ENCODE measurements around the gene PRND.
"Not testable (repeated sequence)": the region's sequence is repeated elsewhere in the genome, so short reads cannot be mapped to it uniquely, and the experiment has no call there.

PRND gene

DNA sequence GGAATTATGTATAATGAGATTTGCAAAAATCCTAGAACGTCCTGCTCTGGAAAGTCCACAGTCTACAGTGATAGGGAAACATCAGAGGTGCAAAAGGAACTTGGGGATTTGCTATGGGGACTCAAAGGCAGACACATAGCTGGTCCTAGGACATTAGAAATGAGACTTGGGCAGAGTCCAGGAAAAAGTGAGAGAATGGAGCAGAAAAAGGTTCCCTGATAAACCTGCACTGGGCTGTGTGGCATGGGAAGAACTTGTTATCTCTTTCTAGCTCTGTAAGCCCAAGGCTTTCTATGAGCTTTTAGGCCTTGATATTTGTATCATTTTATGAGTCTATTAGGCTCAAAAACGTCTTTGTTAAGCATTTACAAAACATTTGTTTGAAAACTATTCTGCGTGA, 15.2 kb downstream of the PRND start:
- no peak overlapping the region for H3K4me3 ChIP-seq (ENCODE audit: low read length)
- TF ChIP-seq ZNF274 (IDR thresholded peaks at IDR 0.05; ENCODE audit: low read depth, low read length), result no peak

DNA sequence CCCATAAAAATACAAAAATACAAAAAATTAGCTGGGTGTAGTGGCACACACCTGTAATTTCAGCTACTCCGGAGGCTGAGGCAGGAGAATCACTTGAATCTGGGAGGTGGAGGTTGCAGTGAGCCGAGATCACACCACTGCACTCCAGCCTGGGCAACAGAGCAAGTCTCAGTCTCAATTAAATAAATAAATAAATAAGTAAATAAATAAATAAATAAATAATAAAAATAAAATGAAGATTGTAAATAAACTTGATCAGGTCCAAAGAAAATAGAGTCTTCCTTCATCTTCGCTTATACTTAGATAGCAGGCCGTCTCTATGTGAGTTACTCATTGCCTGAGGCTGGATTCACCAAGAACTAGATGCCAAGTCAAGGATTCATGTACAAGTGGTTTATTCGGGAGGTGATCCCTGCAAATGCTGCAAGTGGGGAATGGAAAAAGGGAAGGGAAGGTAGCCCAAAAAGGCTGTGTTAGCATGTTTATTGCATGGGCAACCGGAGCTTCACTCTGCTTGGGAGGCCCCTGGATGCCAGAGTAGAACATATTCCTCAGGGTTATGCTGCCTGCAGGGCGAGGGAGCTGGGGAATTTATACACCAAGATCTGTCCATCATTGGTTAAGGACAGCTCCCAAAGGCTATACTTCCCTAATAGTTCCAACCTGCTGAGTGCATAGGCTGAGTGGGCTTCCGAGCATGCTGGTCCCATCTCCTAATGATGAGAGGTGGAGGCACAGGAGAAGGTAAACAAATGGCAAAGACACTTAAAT, 16.3 kb downstream of the PRND start:
- H3K4me3 ChIP-seq (ENCODE audit: low read length), result no peak overlapping the region
- TF ChIP-seq ZNF274 (IDR thresholded peaks at IDR 0.05; ENCODE audit: low read depth, low read length), result no peak

DNA sequence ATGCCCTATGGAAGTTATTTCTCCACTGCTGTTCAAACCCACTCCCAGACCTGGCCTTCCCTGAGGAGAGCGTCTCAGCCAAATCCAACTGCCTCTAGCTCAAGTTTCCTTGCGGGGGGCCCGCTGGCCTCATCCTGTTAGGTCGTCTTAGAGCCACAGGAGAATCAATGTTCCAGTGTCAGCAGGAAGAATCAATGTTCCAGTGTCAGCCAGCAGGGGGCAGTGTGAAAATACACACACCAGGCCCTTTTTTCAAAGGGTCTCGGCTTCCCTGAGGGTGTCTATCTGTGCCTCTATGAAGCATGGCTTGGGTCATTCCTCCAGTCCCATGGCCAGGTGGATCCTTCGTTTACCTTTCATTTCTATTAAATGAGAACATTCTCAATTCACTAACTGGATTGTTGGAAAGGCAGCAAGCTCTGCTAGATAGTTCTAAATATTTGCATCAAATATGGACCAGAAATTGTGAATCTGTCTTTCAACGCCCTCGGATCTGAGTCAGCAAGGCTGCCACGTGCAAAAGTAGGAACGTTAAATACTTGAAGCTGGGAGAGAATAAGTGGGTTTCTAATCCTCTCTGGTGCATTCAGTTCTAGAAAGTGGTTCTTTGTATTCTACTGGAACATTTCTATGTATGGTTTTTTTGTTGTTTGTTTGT, 19.2 kb downstream of the PRND start:
- TF ChIP-seq ZNF274 (IDR thresholded peaks at IDR 0.05; ENCODE audit: low read depth, low read length), result no peak
- no peak overlapping the region for H3K4me3 ChIP-seq (ENCODE audit: low read length)

DNA sequence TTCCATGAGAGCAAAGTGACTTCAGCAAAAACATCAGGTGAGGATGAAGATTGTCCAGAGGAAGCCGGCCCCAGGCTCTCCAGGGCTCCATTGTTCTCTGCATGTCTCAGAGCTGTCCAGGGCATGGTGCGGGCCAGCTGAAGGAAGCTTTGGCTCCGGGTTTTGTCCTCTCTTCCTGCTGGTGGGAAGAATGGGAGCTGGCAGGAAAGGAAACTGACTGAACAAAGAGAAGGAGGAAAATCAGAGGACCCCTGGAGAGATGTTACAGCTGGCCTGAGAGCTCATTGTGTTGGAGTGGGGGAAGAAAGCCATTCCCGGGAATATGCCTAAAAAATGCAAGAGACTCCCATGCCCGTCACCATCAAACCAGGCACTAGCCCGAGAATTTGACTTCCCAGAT, 27.1 kb downstream of the PRND start:
- H3K4me3 ChIP-seq (ENCODE audit: low read length), result no peak overlapping the region
- no peak for TF ChIP-seq ZNF274 (IDR thresholded peaks at IDR 0.05; ENCODE audit: low read depth, low read length)

DNA sequence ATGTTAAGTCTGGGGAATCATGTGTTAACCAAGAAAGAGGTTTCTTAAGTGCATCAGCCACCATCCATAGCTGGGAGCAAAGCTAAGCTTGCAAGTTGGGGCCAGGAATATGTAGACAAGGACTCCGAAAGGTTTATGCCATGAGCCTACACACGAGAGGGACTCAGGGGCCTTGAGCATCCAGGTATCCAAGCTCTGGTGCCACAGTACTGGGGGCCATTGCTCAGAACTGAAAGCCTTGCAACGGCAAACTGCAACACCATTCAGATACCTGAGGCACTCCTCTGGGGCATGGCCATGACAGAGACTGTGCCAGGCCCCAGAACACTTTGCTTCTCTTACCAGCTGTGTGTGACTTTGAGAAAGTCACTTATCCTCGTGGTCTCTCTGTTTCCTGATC, 27.6 kb downstream of the PRND start:
- no peak for TF ChIP-seq ZNF274 (IDR thresholded peaks at IDR 0.05; ENCODE audit: low read depth, low read length)
- H3K4me3 ChIP-seq (ENCODE audit: low read length), result no peak overlapping the region

DNA sequence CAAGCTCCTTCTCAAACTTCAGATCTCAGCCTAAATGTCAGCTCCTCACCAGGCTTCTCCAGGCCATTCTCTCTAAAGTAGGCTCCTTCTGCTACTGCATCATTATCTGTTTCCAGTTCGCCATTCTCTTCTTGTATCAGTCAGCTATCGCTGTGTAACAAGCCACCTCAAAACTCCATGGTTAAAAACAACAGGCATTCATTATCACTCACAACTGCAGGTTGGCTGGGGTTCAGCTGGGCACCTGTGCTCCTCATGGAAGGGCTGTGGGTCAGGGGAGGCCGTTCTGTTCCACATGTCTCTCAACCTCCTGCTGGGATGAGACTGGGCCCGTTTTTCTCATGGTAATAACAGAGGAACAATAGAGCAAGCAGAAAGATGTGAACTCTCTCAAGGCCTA, 28.7 kb downstream of the PRND start:
- H3K4me3 ChIP-seq (ENCODE audit: low read length), result no peak overlapping the region
- TF ChIP-seq ZNF274 (IDR thresholded peaks at IDR 0.05; ENCODE audit: low read depth, low read length), result no peak

DNA sequence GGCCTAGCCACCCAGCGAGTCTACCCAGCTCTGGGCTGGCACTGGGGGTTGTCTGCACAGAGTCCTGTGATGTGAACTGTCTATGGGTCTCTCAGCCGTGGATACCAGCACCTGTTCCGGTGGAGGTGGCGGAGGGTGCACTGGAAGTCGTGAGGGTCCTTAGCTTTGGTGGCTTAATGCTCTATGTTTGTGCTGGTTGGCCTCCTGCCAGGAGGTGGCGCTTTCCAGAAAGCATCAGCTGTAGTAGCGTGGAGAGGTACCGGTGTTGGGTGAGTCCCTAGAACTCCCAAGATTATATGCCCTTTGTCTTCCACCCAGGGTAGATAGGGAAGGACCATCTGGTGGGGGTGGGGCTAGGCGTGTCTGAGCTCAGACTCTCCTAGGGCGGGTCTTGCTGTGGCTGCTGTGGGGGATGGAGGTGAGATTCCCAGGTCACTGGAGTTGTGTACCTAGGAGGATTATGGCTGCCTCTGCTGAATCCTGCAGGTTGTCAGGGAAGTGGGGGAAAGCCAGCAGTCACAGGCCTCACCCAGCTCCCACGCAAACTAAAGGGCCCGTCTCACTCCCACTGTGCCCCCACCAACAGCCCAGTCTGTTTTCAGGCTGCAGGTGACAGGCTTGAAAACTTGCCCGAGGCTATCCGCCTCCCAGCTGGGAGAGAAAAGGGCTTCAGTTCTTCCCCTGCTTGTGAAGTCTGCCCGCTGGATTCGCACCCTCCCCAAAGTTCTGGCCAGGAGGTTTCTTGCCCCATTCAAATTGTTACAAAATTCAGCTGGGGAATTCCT, 37.6 kb downstream of the PRND start:
- not testable (repeated sequence) for H3K4me3 ChIP-seq (ENCODE audit: low read length)

DNA sequence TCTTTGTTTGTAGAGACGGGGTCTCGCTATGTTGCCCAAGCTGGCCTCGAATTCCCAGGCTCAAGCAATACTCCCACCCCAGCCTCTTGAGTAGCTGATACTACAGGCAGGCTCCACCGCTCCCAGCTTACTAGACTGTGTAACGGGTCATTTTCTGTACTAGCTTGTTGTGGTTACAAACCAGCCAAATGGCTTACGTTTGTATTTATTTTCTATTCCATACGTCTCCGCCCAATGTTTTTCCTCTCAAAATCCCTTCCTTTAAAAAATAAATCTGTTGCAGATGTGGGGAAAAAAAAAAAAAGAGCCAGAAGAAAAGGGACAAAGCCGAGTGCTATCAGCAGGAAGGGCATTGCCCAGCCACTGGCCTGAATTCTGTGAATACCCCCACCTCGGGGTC, 41.6 kb downstream of the PRND start:
- no peak overlapping the region for H3K4me3 ChIP-seq (ENCODE audit: low read length)
- TF ChIP-seq ZNF274 (IDR thresholded peaks at IDR 0.05; ENCODE audit: low read depth, low read length), result no peak

DNA sequence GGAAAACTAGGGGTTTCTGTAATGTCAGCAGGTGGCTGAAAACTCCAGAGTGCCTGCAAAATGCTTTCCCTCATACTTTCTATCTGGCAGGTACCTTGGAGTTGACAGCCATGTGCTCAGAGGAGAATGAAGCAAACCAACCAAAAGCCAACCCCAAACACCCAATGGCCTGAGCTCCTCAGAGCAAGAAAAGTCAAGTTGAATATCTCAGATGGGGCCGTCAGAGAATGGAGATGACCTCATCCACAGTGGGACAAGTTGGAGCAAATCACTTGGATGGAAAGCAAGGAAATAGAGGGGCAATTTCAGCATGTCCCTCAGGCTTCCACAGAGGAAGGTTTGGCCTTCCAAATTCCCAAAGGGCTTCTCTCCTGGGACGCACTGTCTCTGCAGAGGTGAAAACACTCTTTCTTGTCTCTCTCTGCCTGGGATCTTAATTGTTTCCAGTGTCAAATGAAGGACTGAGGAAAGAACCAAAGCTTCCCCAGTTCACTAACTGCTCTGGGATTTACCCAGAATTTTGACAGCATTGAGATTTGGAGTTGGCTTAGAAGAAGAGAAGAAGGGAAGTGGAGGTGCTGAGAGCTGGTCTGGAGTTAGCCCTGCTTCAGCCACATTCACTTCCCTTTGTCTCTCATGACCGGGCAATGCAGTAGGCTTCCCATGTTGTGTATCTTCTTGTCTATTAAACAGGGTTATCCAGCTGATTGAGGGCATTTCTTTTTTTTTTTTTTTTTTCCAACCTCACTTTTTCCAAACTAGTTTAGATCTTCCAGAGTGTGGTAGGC, 42.2 kb downstream of the PRND start:
- H3K4me3 ChIP-seq (ENCODE audit: low read length), result no peak overlapping the region
- no peak for TF ChIP-seq ZNF274 (IDR thresholded peaks at IDR 0.05; ENCODE audit: low read depth, low read length)

DNA sequence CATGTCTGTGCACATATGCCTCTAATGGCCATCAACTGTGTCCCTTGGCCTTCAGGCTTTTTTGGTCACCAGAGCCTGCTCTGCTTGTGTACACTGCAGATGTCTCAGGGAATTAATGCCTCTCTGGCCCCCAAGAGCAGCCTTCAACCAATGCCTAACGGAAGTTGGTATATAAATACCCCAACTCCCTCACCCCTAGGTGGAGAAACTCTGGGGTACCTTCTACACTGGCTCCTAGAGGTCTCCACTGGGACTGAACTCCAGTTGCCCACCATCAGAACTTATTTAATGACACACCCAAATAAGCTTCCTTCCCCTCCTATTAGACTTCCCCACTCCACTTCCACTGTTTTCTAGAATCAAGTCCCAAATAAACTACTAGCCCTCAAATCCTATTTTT, 43.1 kb downstream of the PRND start:
- no peak for TF ChIP-seq ZNF274 (IDR thresholded peaks at IDR 0.05; ENCODE audit: low read depth, low read length)
- no peak overlapping the region for H3K4me3 ChIP-seq (ENCODE audit: low read length)

DNA sequence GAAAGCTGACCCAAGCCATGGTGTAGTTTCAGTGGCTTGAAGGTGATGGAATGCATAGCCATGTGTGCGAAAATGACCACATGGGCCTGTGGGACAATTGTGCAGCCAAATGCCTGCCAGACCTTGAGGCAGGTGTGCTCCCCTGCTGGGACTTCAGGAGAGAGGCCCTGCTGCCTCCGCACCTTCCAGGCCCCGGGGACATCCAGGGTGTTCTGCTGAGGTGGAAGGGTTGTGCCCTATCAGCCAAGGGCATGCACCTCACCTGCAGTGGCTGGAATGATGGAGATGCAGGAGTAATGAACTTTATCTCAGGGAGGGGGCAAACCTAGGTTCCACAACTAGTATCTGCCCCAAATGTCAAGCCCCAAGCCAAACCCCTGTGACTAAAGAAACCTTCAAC, 44.0 kb downstream of the PRND start:
- H3K4me3 ChIP-seq (ENCODE audit: low read length), result no peak overlapping the region

DNA sequence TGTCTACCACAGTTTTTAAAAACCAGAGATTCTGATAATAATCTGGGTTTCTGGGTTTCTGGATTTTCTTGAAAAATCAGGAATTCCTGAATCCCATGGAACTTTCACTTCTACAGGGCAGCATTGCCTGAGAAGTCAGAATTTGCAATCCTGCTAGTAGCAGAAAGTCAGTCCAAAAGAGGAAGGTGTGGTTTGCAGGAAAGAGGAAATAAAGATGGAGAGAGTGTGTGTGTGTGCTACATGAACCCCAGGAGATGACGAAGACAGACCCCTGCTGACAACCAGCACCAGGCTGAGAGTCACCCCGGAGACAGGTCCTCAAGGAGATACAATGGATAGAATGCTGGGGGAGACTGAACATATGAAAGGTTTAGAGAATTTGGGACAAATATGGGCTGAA, 44.9 kb downstream of the PRND start:
- no peak for TF ChIP-seq ZNF274 (IDR thresholded peaks at IDR 0.05; ENCODE audit: low read depth, low read length)
- no peak overlapping the region for H3K4me3 ChIP-seq (ENCODE audit: low read length)

More for the DNA sequence above, 44.0 kb downstream of the PRND start:
- TF ChIP-seq ZNF274 (IDR thresholded peaks at IDR 0.05; ENCODE audit: low read depth, low read length), result no peak

DNA sequence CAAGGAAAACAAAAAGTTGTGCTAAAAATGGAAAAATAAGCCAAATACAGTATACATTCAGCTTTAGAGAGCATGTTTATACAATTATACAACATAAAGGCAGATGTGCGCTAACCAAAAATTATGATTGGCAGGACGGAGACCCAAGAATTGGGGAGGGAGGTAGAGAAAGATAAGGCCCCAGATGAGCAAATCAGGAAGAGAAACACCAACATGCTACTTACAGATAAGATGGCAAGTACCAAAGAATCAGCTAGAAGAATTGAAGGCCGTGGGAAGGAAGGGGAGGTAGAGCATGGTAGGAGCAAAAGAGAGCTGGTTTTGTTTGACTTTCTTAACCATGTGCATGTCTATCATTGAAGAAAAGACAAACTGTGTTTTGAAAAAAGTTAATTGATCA, 45.4 kb downstream of the PRND start:
- no peak for TF ChIP-seq ZNF274 (IDR thresholded peaks at IDR 0.05; ENCODE audit: low read depth, low read length)
- H3K4me3 ChIP-seq (ENCODE audit: low read length), result no peak overlapping the region

DNA sequence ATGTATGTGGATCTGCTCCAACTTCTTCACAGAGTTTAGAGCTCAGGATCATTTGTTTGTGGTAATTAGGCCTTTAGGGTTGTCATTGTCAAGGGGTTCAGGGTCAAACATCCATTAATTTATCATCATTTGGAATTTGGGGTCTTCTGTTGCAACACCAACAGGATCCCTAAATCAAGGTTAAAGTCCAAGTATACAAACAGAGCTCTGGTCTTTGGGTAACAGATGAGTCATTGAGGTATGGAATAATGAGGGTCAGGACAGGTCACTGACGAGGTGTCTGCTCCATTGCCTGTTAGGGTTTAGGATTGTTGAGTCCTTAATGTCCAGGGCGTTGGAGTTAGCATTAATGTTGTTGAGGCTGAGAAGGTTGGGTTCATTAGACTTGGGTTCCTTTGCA, 47.6 kb downstream of the PRND start:
- no peak overlapping the region for H3K4me3 ChIP-seq (ENCODE audit: low read length)

More for the DNA sequence above, 47.6 kb downstream of the PRND start:
- TF ChIP-seq ZNF274 (IDR thresholded peaks at IDR 0.05; ENCODE audit: low read depth, low read length), result no peak

Data from GM08714 (cell line).